EH (cell line): ENCODE measurements around the gene LRRC37A3.
"Not testable (repeated sequence)": the region's sequence is repeated elsewhere in the genome, so short reads cannot be mapped to it uniquely, and the experiment has no call there.

Source experiments
- DNase-seq: peaks from one replicate; pipeline ENCODE4 v3.0.0-alpha.2; 2015; ENCODE audit warnings: low read depth

The LRRC37A3 gene

DNA sequence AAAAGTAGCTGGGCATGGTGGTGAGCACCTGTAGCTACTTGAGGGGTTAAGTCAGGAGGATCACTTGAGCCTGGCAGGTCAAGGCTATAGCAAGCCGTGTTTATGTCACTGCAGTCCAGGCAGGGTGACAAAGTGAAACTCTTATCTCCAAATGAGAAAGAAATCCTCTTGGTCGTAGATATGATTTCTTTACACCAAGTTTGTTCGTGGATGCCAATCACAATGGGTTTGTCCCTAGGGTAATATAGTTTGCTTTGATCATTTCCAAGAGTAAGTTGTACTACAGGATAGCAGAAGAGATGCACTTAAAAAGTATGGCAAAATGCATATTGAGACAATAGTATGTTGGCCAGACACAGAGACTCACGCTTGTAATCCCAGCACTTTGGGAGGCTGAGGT is 6.0 kb upstream of the LRRC37A3 start:
- DNase-seq = not testable (repeated sequence)

GRCh38 chr17:64923051-64923568 is 3.8 kb upstream of the LRRC37A3 start:
- DNase-seq = not testable (repeated sequence)

DNA sequence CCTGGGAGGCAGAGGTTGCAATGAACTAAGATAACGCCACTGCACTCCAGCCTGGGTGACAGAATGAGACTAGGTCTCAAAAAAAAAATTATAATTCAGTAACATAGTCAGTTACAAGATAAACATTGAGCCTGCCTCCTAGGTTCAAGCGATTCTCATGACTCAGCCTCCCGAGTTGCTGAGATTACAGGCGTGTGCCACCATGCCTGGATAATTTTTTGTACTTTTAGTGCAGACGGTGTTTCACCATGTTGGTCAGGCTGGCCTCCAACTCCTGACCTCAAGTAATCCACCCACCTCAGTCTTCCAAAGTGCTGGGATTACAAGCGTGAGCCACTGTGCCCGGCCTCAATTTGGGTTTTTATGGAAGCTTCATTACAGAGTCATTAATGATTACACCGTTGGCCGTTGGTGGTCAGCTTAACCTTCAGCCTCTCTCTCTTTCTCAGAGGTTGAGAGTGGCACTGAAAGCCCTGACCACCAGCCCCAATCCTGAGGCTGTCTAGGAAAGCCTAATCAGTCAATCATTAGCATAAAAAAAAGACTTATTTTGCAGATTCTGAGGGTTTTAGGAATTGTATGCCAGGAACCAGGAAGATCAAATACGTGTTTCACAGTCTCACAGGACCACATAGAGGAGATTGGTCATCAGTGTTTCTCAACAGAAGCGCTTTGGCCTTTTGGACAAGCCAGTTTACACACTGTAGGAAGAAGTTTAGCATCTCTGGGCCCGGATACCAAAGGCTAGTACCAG is 1.3 kb upstream of the LRRC37A3 start:
- no peak for DNase-seq

- peak; percentile 7 for DNase-seq
Measured at GRCh38 chr17:64920026-64920418, 744 bp upstream of the LRRC37A3 start.

DNA sequence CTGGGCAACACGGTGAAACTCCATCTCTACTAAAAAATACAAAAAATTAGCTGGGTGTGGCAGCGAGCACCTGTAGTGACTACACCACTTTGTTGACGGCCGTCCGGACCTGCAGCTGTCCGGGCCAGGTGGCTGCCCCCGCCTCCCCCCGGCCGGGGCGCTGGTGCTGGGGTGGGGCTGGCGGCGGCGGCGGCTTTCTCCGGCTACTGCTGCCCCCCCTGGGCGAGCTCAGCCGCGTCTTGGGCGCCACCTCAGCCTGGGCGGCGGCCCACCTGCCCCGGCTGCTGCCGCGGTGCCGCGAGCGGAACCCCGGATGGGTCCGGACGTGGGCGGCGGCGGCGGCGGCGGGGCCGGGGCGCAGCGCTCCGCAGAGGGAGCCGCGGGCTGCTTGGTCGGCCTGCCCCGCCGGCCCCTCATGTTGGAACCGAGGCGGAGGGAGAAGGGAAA is 413 bp downstream of the LRRC37A3 start:
- peak; percentile 39 for DNase-seq

DNA sequence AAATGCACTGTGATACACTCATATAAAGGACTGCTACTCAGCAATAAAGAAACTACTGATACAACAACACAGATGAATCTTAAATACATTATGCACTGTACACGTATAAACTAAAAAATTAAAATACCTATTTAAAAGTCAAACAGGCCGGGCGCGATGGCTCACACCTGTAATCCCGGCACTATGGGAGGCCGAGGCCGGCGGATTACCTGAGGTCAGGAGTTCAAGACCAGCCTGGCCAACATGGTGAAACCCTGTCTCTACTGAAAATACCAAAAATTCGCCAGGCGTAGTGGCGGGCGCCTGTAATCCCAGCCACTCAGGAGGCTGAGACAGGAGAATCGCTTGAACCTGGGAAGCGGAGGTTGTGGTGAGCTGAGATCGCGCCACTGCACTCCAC is 1.7 kb downstream of the LRRC37A3 start:
- DNase-seq = not testable (repeated sequence)

- DNase-seq = not testable (repeated sequence)
Measured at GRCh38 chr17:64915244-64915643, 4.0 kb downstream of the LRRC37A3 start.

- not testable (repeated sequence) for DNase-seq
Measured at GRCh38 chr17:64910191-64910514, 9.1 kb downstream of the LRRC37A3 start.

DNA sequence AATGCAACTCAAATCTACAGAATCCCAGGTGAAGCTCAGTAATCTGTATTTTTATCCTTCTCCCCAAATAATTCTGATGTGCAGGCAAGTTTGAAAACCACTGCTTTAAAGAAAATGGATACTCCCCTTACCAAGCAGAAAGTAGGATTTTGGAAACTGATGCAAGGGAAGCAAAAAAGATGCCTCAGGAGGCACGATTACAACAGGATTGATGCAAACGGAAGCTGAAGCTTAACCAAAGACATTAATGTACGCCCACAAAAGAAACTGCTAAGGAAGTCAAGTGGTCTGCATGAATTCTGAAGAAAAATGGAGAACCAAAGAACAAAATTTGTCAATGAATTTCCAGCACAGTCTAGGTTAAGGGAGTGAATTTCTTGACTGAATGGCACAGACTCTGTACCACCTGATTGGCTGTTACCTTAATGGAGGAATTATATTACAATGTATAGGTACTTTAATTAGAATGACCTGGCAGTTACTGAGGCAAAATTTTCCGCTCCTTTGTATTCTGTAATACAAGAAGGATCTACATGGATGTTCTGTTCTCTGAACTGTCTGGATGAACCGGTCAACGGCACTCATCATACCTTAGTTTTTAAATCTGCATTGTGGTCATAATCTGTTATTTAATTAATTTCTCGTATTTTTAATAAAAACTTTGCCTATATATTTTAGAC is 9.6 kb downstream of the LRRC37A3 start:
- DNase-seq = not testable (repeated sequence)

- peak; percentile 3 for DNase-seq
Measured at GRCh38 chr17:64904069-64904468, 15.2 kb downstream of the LRRC37A3 start.

DNA sequence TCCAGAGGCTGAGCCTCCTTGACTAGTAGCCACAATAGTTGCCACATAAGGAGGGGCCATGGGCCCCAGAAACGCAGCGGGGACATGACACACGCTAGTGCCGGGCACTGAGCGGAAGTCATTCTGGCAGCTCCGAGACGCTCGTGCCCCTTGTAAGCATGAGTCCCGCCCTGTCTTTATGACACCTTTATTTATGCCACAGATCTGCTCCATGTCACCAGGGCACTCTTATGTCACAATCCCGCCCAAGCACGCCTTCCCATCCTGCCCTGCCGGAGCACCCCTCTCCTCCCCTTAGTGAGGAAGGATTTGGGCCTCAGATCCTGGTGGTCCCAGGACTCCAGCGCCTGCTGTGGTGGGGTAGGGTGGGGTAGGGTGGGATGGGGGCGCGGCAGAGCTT is 22.1 kb downstream of the LRRC37A3 start:
- not testable (repeated sequence) for DNase-seq

GRCh38 chr17:64874210-64874609 is 45.1 kb downstream of the LRRC37A3 start:
- not testable (repeated sequence) for DNase-seq

DNA sequence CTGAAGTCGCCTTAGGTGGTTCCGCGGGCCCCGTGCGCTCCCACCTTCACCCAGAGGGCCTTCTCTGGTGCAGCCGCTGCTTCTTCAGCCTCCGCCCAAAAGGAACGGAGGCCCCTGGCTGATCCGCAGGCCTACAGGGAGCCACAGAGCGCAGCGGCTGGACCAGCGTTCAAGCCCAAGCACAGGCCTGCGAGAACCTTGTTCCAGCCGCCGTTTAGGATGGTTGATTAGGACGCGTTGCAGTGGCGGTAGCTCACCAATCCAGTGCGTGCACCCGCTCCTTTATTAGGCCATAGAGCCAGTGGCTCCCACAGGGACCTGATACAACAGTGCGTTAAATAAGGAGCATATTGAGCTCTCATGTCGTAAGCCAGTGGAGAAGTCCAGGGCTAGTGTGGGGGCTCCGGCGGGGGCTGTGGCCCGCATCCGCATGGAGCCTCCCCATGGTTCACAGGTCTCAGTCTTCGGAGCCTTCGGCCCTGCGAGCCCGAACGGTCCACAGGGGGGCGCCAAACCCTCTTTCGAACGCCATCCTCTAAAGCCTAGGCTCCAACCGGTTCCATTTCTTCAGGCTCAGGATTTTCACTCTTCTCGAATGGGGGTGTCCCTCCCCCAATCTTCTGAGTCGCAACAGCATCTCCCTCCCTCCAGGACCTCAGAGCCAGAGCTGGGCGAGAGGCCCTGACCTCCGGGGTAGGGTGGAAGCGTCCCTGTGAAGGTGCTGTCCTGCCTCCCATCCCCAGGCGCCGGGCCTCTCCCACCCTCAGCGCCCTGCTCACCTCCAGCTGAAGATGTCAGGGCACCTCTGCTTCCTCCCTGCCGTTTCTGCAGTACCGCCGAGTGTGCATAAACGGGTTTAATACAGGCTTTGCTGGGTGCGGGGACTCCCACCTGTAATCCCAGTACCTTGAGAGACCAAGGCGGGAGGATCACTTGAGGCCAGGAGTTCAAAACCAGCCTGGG is 71.5 kb downstream of the LRRC37A3 start:
- DNase-seq = peak; percentile 53

GRCh38 chr17:64846892-64847291 is 72.4 kb downstream of the LRRC37A3 start:
- peak; percentile 41 for DNase-seq

DNA sequence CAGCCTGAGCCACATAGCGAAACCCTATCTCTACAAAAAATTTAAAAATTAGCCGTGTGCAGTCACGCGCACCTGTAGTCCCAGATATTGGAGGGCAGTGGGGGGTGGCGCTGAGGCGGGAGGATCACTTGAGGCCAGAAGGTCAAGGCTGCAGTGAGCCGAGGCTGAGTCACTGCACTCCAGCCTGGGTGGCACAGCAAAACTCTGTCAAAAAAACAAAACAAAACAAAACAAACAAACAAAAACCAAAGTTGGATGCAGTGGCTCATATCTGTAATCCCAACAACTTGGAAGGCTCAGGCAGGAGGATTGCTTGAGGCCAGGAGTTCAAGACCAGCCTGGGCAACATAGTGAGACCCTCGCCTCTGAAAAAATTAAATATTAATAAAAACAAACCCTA is 75.4 kb downstream of the LRRC37A3 start:
- DNase-seq = not testable (repeated sequence)

- DNase-seq = not testable (repeated sequence)
Measured at GRCh38 chr17:64842900-64843299, 76.4 kb downstream of the LRRC37A3 start.

- not testable (repeated sequence) for DNase-seq
Measured at GRCh38 chr17:64840960-64841359, 78.3 kb downstream of the LRRC37A3 start.

DNA sequence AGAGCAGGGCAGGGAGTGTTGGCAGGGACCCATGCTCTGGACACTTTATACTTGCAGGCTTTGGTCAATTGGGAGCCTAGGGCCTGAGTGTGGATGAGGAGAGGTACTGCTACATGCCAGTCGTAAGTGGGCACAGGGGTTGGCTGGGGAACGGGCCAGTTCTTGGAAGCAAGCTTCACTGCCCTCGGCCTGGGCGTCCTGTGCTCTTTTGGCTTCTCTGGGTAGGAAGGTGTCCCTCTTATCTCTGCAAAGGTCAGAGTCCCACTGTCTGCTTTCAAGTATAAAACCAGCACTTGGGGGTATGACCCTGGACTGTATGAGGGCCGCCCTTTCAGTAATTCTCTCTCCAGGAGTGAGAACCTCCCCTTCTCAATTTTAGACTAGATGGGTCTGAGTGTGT is 80.8 kb downstream of the LRRC37A3 start:
- DNase-seq = not testable (repeated sequence)

GRCh38 chr17:64837018-64837761 is 82.1 kb downstream of the LRRC37A3 start:
- peak; percentile 83 for DNase-seq

- DNase-seq = not testable (repeated sequence)
Measured at GRCh38 chr17:64836623-64837017, 82.7 kb downstream of the LRRC37A3 start.

DNA sequence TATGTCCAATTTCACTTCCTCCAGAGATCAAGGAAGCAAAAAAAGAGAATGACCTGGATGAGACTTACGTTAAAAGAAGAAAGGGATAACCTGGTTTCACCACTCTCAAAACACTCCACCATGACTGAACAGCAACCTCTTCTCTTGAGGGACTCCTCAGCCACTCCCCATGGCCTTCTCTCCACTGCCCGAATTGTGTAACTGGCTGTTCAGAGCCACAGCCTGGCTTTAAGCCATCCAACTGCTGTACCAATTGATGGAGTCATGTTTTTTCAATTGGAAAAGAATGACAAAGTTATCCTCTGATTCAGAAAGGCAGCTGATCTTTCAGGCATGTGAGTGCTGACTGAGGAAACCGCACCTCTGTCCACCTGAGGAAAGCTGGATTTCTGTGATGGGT is 85.2 kb downstream of the LRRC37A3 start:
- peak; percentile 44 for DNase-seq
